A549 (cell line): ENCODE measurements around the gene MAML2. TPM values are rescaled to one million over a fixed set of nuclear protein-coding genes. Genes with fewer than 3 reads are reported as not detected.

Experiments used
- ATAC-seq, 2 experiments: fragments of 200-7000 bp in 1 of 2; fragments of >200 bp in 1 of 2; cut with Nextera tagmentation in 1 of 2; cut with Tn5 transposase in 1 of 2; 3 replicates each; pipeline versions ENCODE4 v1.8.0 to v1.9.1; 2018 to 2020; ENCODE audit warnings: mild to moderate bottlenecking in 1 of 2, moderate library complexity in 1 of 2
- CTCF ChIA-PET: fragments of 300-600 bp; sonication (Branson Sonifier 250); formaldehyde crosslinking; extraction: SDS; loops from one replicate; lab custom pipeline; 2021; ENCODE audit warnings: antibody characterized with exemption, inconsistent platforms; lab: Yijun Ruan, JAX
- POLR2A ChIA-PET: fragments of 350-600 bp; formaldehyde crosslinking; extraction: SDS; loops from one replicate; lab custom pipeline; 2021; ENCODE audit warnings: antibody characterized with exemption, inconsistent platforms; lab: Yijun Ruan, JAX
- DNase-seq, 2 experiments: peaks; one replicate each; pipeline versions ENCODE4 v3.0.0 to v3.0.0-alpha.2; 2011 to 2016; ENCODE audit warnings: low read depth in 1 of 2, low spot score in 1 of 2
- FAIRE-seq: peaks from 2 replicates; lab custom pipeline; 2011; peaks lifted over from hg19 to GRCh38; lab: Jason Lieb, UNC
- H3K27ac ChIP-seq, 2 experiments: fragments of >200 bp; sonication (Bioruptor Twin); formaldehyde crosslinking; 3 replicates each; pipeline ENCODE4 v1.5.1; 2016 to 2017
- H3K4me1 ChIP-seq: fragments of >200 bp; sonication (Bioruptor Twin); formaldehyde crosslinking; 3 replicates; pipeline ENCODE4 v1.6.1; 2016
- H3K4me2 ChIP-seq: fragments of >200 bp; sonication (Bioruptor Twin); formaldehyde crosslinking; 3 replicates; pipeline ENCODE4 v1.6.1; 2016
- H3K4me3 ChIP-seq: fragments of >200 bp; sonication (Bioruptor Twin); formaldehyde crosslinking; 3 replicates; pipeline ENCODE4 v1.5.1; 2016
- H3K9me3 ChIP-seq: fragments of >200 bp; sonication (Bioruptor Twin); formaldehyde crosslinking; 3 replicates; pipeline ENCODE4 v1.6.1; 2016
- BHLHE40 ChIP-seq: IDR thresholded peaks from 2 replicates; pipeline ENCODE4 v1.6.1; 2012; ENCODE audit warnings: low read depth, low read length, inconsistent platforms
- CBX8 ChIP-seq: fragments of 200-600 bp; sonication (generic); IDR thresholded peaks from 2 replicates; pipeline ENCODE4 v1.6.1; 2016
- CTCF ChIP-seq: fragments of >200 bp; sonication (Bioruptor Twin); formaldehyde crosslinking; IDR thresholded peaks from 3 replicates; pipeline ENCODE4 v1.5.1; 2016
- EHMT2 ChIP-seq: fragments of 200-600 bp; sonication (generic); IDR thresholded peaks from 2 replicates; pipeline ENCODE4 v1.6.1; 2016; ENCODE audit warnings: antibody characterized with exemption, low read depth, mild to moderate bottlenecking, moderate library complexity
- ELK1 ChIP-seq: fragments of 150-350 bp; IDR thresholded peaks from 2 replicates; pipeline ENCODE4 v1.6.1; 2014; ENCODE audit warnings: low read depth, mild to moderate bottlenecking, low read length
- ESRRA ChIP-seq: fragments of 150-350 bp; IDR thresholded peaks from 2 replicates; pipeline ENCODE4 v1.6.1; 2014; ENCODE audit warnings: mild to moderate bottlenecking, low read length, borderline replicate concordance
- FOSL2 ChIP-seq, 2 experiments: fragments of 450-650 bp in 1 of 2; fragments of >200 bp in 1 of 2; sonication (Bioruptor Twin) in 1 of 2; formaldehyde crosslinking; IDR thresholded peaks; 2 replicates each; pipeline versions ENCODE4 v1.5.0 to v1.6.1; 2016 to 2020; ENCODE audit warnings: mild to moderate bottlenecking in 1 of 2, moderate library complexity in 1 of 2
- HOXB13 ChIP-seq: fragments of 250-450 bp; sonication (Bioruptor Pico); IDR thresholded peaks from 2 replicates; pipeline ENCODE4 v1.5.0; 2020; ENCODE audit warnings: low read depth, mild to moderate bottlenecking, moderate library complexity
- HOXB5 ChIP-seq: fragments of 250-450 bp; sonication (Bioruptor Pico); IDR thresholded peaks from 2 replicates; pipeline ENCODE4 v1.5.0; 2020; ENCODE audit warnings: mild to moderate bottlenecking, moderate library complexity
- JUN ChIP-seq, 2 experiments: fragments of >200 bp; sonication (Bioruptor Twin); formaldehyde crosslinking; IDR thresholded peaks; 2 replicates in 1 of 2; 3 replicates in 1 of 2; pipeline ENCODE4 v1.6.1; 2016 to 2017
- KDM1A ChIP-seq: fragments of 200-600 bp; sonication (generic); IDR thresholded peaks from 2 replicates; pipeline ENCODE4 v1.6.1; 2016; ENCODE audit warnings: low read depth, mild to moderate bottlenecking
- KDM5A ChIP-seq: fragments of 200-600 bp; sonication (generic); IDR thresholded peaks from 2 replicates; pipeline ENCODE4 v1.6.1; 2016; ENCODE audit warnings: antibody characterized with exemption, mild to moderate bottlenecking
- MAZ ChIP-seq: fragments of 150-350 bp; IDR thresholded peaks from 2 replicates; pipeline ENCODE4 v1.6.1; 2014; ENCODE audit warnings: antibody characterized with exemption, low read depth, low read length, borderline replicate concordance
- PHF8 ChIP-seq: fragments of 200-600 bp; sonication (generic); IDR thresholded peaks from 2 replicates; pipeline ENCODE4 v1.6.1; 2016; ENCODE audit warnings: low read depth, mild to moderate bottlenecking, antibody characterized with exemption, moderate library complexity, borderline replicate concordance
- POLR2AphosphoS2 ChIP-seq: conservative IDR thresholded peaks from 2 replicates; pipeline ENCODE4 v1.6.1; 2012; ENCODE audit warnings: low read length, improper control_type of control experiment, inconsistent platforms
- RAD21 ChIP-seq, 2 experiments: fragments of >200 bp in 1 of 2; sonication (Bioruptor Twin) in 1 of 2; formaldehyde crosslinking in 1 of 2; IDR thresholded peaks in 1 of 2; conservative IDR thresholded peaks in 1 of 2; 2 replicates in 1 of 2; 3 replicates in 1 of 2; pipeline ENCODE4 v1.6.1; 2012 to 2018; ENCODE audit warnings: inconsistent platforms in 1 of 2
- RARB ChIP-seq: fragments of 250-450 bp; sonication (Bioruptor Pico); IDR thresholded peaks from 2 replicates; pipeline ENCODE4 v1.8.0; 2021; ENCODE audit warnings: mild to moderate bottlenecking, moderate library complexity
- RFX5 ChIP-seq: fragments of 450-650 bp; IDR thresholded peaks from 2 replicates; pipeline ENCODE4 v1.7.1; 2014; ENCODE audit warnings: antibody characterized with exemption, mild to moderate bottlenecking, moderate library complexity
- SMC3 ChIP-seq: fragments of >200 bp; sonication (Bioruptor Twin); formaldehyde crosslinking; IDR thresholded peaks from 3 replicates; pipeline ENCODE4 v1.6.1; 2018; ENCODE audit warnings: inconsistent platforms
- SREBF2 ChIP-seq: fragments of 450-650 bp; IDR thresholded peaks from 2 replicates; pipeline ENCODE4 v1.6.1; 2014; ENCODE audit warnings: mild to moderate bottlenecking, moderate library complexity
- TP53 ChIP-seq: fragments of 250-450 bp; sonication (Bioruptor Pico); IDR thresholded peaks from 2 replicates; pipeline ENCODE4 v1.5.0; 2021; ENCODE audit warnings: mild to moderate bottlenecking, moderate library complexity
- USF2 ChIP-seq: fragments of 450-650 bp; IDR thresholded peaks from 2 replicates; pipeline ENCODE4 v1.6.1; 2014; ENCODE audit warnings: antibody characterized with exemption
- ZNF302 ChIP-seq: fragments of 250-450 bp; sonication (Bioruptor Pico); IDR thresholded peaks from 2 replicates; pipeline ENCODE4 v1.9.0; 2021; ENCODE audit warnings: inconsistent platforms, mild to moderate bottlenecking, moderate library complexity
- ZSCAN20 ChIP-seq: fragments of 250-450 bp; sonication (Bioruptor Pico); IDR thresholded peaks from 2 replicates; pipeline ENCODE4 v1.8.0; 2022; ENCODE audit warnings: mild to moderate bottlenecking, moderate library complexity
- WGBS: methylation state at CpG from one replicate; pipeline ENCODE4 v1.1.6; 2017; ENCODE audit errors: missing lambda C conversion rate; 5-methylcytosine and 5-hydroxymethylcytosine counted together
- polyA plus RNA-seq, 4 experiments: library from polyadenylated mRNA; depleted of rRNA in 3 of 4; stranded (reverse); fragments of >200 nt; fragmentation: RNase III in 1 of 4; extraction: RNeasy Plus Mini Kit Qiagen cat#74134 plus additional on column Dnase treatment in 1 of 4; gene quantifications; 2 replicates in 3 of 4; 3 replicates in 1 of 4; pipeline ENCODE4 v1.2.3, GENCODE V29; 2011 to 2017

The MAML2 gene
- polyA plus RNA-seq, 2 of the 4 experiments (the other 2 are of a cell fraction) = 1.5 to 2.5 TPM

- TF ChIP-seq ESRRA (no peak), MAZ (no peak), JUN (IDR thresholded peaks at IDR 0.05) (no peak), POLR2AphosphoS2 (no peak), HOXB5 (CRISPR knock-in tag) (no peak)
Observed at GRCh38 chr11:96044747-96045146, 298.2 kb downstream of the MAML2 start (continued).

- POLR2A ChIA-PET = no interaction called here
- Histone ChIP-seq H3K4me1 (no peaks in the 10 kb centered on the region), H3K9me3 (no peaks in the 10 kb centered on the region), H3K27ac (no peak overlapping the region), H3K4me2 (no peak overlapping the region), H3K4me3 (no peak overlapping the region)
- FAIRE-seq (no peak), ATAC-seq (no peak), DNase-seq (no peak)
- CTCF ChIA-PET = no interaction called here
- TF ChIP-seq CTCF (no peak), RAD21 (conservative IDR thresholded peaks at IDR 0.05 in 1 of 2, IDR thresholded peaks at IDR 0.05 in 1 of 2) (no peak), RFX5 (no peak), ELK1 (no peak), FOSL2 (IDR thresholded peaks at IDR 0.05) (no peak), FOSL2 (CRISPR knock-in tag; IDR thresholded peaks at IDR 0.05) (no peak), JUN (IDR thresholded peaks at IDR 0.05) (no peak), ZSCAN20 (CRISPR knock-in tag) (no peak), CBX8 (no peak)
Observed at GRCh38 chr11:96044311-96044710, 298.7 kb downstream of the MAML2 start.

GRCh38 chr11:96043291-96043690 is 299.7 kb downstream of the MAML2 start:
- no peaks in the 10 kb centered on the region for H3K4me1 ChIP-seq
- no peak for TF ChIP-seq SMC3
- TF ChIP-seq POLR2AphosphoS2 = no peak
- TF ChIP-seq, all 56 proteins: peak for 0
- DNase-seq = no peak
- Histone ChIP-seq H3K9me3 (no peaks in the 10 kb centered on the region), H3K4me3 (no peak overlapping the region), H3K27ac (no peak overlapping the region), H3K4me2 (no peak overlapping the region)
- CTCF ChIA-PET = interaction anchor here (0.6 to 1.6 kb wide), 3 partner anchors 18 to 312 kb away, joined by 3 to 4 read pairs (median 4); no protein-coding TSS in a partner anchor
- POLR2A ChIA-PET = no interaction called here
- 11% methylated on average over 1 of the region's 1 CpG for WGBS
- FAIRE-seq = no peak
- ATAC-seq = no peak

- WGBS = 91% methylated on average over 5 of the region's 5 CpGs
- Histone ChIP-seq H3K4me2 (no peak overlapping the region), H3K4me3 (no peak overlapping the region), H3K9me3 (no peaks in the 10 kb centered on the region), H3K27ac (no peak overlapping the region), H3K4me1 (no peaks in the 10 kb centered on the region)
- ATAC-seq (no peak), DNase-seq (no peak), FAIRE-seq (no peak)
- ChIA-PET CTCF (no interaction called here), POLR2A (no interaction called here)
- TF ChIP-seq TP53 (CRISPR knock-in tag) (no peak), EHMT2 (no peak), KDM5A (no peak), KDM1A (no peak), RARB (no peak), RAD21 (conservative IDR thresholded peaks at IDR 0.05 in 1 of 2, IDR thresholded peaks at IDR 0.05 in 1 of 2) (no peak), BHLHE40 (no peak), ZNF302 (no peak), USF2 (no peak), SREBF2 (no peak), HOXB13 (CRISPR knock-in tag) (no peak), PHF8 (no peak)
Observed at GRCh38 chr11:96038046-96038445, 304.9 kb downstream of the MAML2 start.
